HAP-1 (cell line): ENCODE measurements around the gene ZNF219.

Experiments
- DNase-seq, 2 experiments: peaks; one replicate each; pipeline ENCODE4 v3.0.0-alpha.2; 2016 to 2020; ENCODE audit warnings: low spot score in 2 of 2
- H3K27me3 ChIP-seq: fragments of 250-450 bp; sonication (Bioruptor Pico); 2 replicates; pipeline ENCODE4 v1.5.1; 2020; ENCODE audit warnings: low read depth, mild to moderate bottlenecking, moderate library complexity
- H3K36me3 ChIP-seq: fragments of 250-450 bp; sonication (Bioruptor Pico); replicated peaks from 2 replicates; pipeline ENCODE4 v1.5.1; 2020; ENCODE audit warnings: mild to moderate bottlenecking
- H3K4me1 ChIP-seq: fragments of 250-450 bp; sonication (Bioruptor Pico); 2 replicates; pipeline ENCODE4 v1.5.1; 2020; ENCODE audit warnings: mild to moderate bottlenecking
- H3K4me3 ChIP-seq: fragments of 250-450 bp; sonication (Bioruptor Pico); 2 replicates; pipeline ENCODE4 v1.5.1; 2020; ENCODE audit warnings: mild to moderate bottlenecking, moderate library complexity
- H3K9me3 ChIP-seq: fragments of 250-450 bp; sonication (Bioruptor Pico); 2 replicates; pipeline ENCODE4 v1.5.1; 2020; ENCODE audit warnings: mild to moderate bottlenecking, moderate library complexity
- in situ Hi-C: fragments of 300-500 bp; cut with MboI; formaldehyde crosslinking; loops from 3 replicates; pipeline ENCODE4 v1.14.3; 2020; ENCODE audit warnings: low sequenced_read_pairs, inconsistent platforms, mixed read lengths

The ZNF219 gene

DNA sequence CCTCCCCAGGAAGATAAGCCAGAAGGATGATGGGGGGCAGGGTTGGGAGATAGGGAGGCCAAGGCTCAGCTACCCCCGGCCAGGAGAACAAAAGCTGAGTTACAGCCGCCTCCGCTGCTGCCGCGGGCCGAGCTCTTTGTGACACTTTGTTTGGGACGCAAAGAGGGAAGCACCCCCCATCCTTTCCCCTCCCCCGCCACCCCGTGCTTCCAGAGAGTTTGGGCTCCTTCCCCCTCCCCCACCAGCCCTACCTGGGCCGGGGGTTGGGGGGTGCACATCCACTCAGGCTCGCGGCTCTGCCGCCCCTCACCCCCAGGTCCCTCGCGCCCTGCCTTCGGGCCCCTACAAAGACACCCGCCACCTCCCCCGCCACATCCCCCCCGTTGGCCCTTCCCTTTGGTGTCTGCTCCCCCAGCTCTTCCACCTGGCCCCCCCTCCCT is 799 bp downstream of the ZNF219 start:
- Histone ChIP-seq H3K4me1 (peaks cover 36% of the 10 kb centered on the region), H3K36me3 (peaks cover 5% of the 10 kb centered on the region), H3K4me3 (peak overlapping the region; percentile 37), H3K9me3 (no peaks in the 10 kb centered on the region), H3K27me3 (no peaks in the 10 kb centered on the region)
- DNase-seq: peak in 1 of 2 experiments; percentile 69
- in situ Hi-C loops: loop anchor here (25.0 kb wide), 1 partner anchor 760 kb away; the partner anchor contains the start of genes CCNB1IP1 and PARP2

GRCh38 chr14:21096978-21097635 is 1.3 kb downstream of the ZNF219 start:
- peak overlapping the region; percentile 37 for H3K4me3 ChIP-seq
- H3K9me3 ChIP-seq: no peaks in the 10 kb centered on the region
- in situ Hi-C loops: loop anchor here (25.0 kb wide), 1 partner anchor 760 kb away; the partner anchor contains the start of genes CCNB1IP1 and PARP2
- H3K27me3 ChIP-seq: no peaks in the 10 kb centered on the region
- peaks cover 33% of the 10 kb centered on the region for H3K4me1 ChIP-seq
- peaks cover 11% of the 10 kb centered on the region for H3K36me3 ChIP-seq
- DNase-seq: no peak

DNA sequence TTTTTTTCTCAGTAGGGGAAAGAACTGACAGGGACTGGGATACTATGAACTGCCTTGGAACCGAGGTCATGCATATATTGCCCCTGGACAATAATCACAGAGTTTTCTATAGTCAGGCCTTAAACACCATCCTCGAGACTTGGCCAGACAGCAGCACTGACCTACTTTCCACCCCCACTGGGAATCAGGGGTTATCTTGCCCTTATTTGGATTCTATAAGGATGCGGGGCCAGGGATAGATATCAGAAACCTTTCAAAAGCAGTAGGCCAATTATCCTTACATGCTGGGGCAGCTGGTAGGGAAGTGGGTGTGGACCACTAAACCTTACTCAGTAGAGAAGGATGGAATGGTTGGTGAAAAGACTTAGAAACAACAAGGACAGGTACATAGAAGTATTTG is 2.0 kb downstream of the ZNF219 start:
- Histone ChIP-seq H3K4me1 (peaks cover 33% of the 10 kb centered on the region), H3K9me3 (no peaks in the 10 kb centered on the region), H3K36me3 (peaks cover 18% of the 10 kb centered on the region), H3K27me3 (no peaks in the 10 kb centered on the region), H3K4me3 (no peak overlapping the region)
- in situ Hi-C loops: loop anchor here (25.0 kb wide), 1 partner anchor 759 kb away; the partner anchor contains the start of genes CCNB1IP1 and PARP2
- no peak for DNase-seq

- Histone ChIP-seq H3K9me3 (no peaks in the 10 kb centered on the region), H3K4me3 (no peak overlapping the region), H3K4me1 (peaks cover 33% of the 10 kb centered on the region), H3K27me3 (no peaks in the 10 kb centered on the region), H3K36me3 (peaks cover 26% of the 10 kb centered on the region)
- no peak for DNase-seq
- in situ Hi-C loops: loop anchor here (25.0 kb wide), 1 partner anchor 758 kb away; the partner anchor contains the start of genes CCNB1IP1 and PARP2
Measured at GRCh38 chr14:21095430-21096205, 2.8 kb downstream of the ZNF219 start.

DNA sequence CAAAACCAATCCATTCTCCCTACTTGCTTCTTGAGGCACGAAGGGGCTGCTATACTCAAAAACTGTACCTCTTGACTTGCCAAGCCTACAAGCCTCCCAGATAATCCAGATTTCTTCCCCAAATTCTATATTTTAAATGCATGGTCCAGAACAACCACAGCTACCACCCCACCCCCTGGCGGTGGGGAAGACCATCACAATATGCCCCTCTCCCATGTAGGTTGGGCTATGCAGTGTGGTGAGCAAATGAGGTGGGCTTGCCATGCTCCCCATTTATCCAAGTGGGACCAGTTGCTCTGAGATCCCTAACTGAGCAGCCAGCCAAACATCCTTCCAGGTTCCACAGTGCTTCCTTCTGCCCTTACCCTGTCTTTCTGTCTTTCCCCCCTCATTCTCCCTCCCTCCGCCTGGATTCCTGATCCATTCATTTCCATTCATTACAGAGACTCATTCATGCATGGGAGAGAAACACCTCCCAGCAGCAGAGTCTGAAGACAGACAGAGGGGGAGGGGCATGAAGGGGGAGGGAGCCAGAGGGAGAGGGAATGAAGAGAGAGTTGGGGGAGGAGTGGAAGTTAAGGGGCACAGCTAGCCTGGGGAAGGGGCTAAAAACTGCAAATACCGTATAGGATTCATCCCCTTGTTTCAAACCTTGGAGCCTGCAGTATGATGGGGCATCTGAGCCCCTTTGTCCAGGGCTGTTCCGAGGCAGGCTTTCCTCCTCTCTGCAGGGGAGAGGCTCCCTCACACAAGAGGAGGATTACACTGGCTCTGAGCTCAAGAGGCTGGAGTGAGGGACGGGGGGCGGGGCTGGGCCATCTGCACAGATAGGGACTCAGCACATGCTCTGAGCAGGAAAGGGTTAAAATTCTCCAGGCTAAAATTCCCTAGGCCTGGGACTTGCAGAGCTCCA is 4.4 kb downstream of the ZNF219 start:
- H3K4me1 ChIP-seq: peaks cover 30% of the 10 kb centered on the region
- H3K36me3 ChIP-seq: peaks cover 39% of the 10 kb centered on the region
- H3K27me3 ChIP-seq: no peaks in the 10 kb centered on the region
- H3K4me3 ChIP-seq: peak overlapping the region; percentile 21
- no peaks in the 10 kb centered on the region for H3K9me3 ChIP-seq
- in situ Hi-C loops: loop anchor here (25.0 kb wide), 1 partner anchor 757 kb away; the partner anchor contains the start of genes CCNB1IP1 and PARP2
- DNase-seq: peak; percentile 89

- Histone ChIP-seq H3K36me3 (peaks cover 43% of the 10 kb centered on the region), H3K4me1 (peaks cover 30% of the 10 kb centered on the region), H3K4me3 (no peak overlapping the region), H3K9me3 (no peaks in the 10 kb centered on the region), H3K27me3 (no peaks in the 10 kb centered on the region)
- no peak for DNase-seq
- in situ Hi-C loops: loop anchor here (25.0 kb wide), 1 partner anchor 756 kb away; the partner anchor contains the start of genes CCNB1IP1 and PARP2
Measured at GRCh38 chr14:21093018-21093417, 5.4 kb downstream of the ZNF219 start.

DNA sequence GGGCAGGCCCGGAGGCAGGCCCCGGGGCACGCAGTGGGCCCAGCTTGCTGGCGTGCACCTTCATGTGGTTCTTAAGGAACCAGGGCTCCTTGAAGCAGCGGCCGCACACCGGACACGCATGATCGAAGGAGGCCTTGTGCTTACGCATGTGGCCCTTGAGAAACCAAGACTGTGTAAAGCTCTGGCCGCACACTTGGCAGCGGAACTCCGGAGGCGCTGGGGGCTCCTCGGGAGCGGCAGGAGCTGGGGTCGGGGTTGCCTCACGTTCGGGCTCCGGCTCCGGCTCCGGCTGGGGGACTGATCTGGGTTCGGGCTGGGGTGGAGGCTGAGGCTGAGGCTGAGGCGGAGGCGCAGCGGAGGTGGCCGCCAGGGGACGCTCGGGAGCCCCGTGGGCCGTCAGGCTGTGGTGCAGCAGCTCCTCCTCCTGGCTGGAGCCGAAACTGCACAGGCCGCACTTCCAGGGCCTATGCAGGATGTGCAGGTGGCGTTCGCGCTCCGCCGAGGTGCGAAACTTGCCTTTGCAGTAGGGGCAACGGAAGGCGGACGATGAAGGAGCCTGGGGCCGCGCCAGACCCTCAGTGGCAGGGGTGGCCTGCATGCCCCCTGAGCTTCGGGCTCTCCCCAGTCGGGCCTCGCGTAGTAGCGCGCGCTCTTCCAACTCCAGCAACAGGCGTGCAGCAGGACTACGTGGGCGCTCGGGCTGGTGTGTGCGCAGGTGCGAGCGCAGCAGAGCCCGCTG is 6.0 kb downstream of the ZNF219 start:
- H3K36me3 ChIP-seq: peaks cover 43% of the 10 kb centered on the region
- in situ Hi-C loops: loop anchor here (25.0 kb wide), 1 partner anchor 755 kb away; the partner anchor contains the start of genes CCNB1IP1 and PARP2
- peak; percentile 54 to 93 for DNase-seq
- H3K4me3 ChIP-seq: no peak overlapping the region
- H3K4me1 ChIP-seq: peaks cover 29% of the 10 kb centered on the region
- no peaks in the 10 kb centered on the region for H3K9me3 ChIP-seq
- no peaks in the 10 kb centered on the region for H3K27me3 ChIP-seq

GRCh38 chr14:21091821-21092272 is 6.6 kb downstream of the ZNF219 start:
- H3K27me3 ChIP-seq: no peaks in the 10 kb centered on the region
- in situ Hi-C loops: loop anchor here (25.0 kb wide), 1 partner anchor 755 kb away; the partner anchor contains the start of genes CCNB1IP1 and PARP2
- H3K4me3 ChIP-seq: no peak overlapping the region
- no peak for DNase-seq
- H3K9me3 ChIP-seq: no peaks in the 10 kb centered on the region
- peaks cover 23% of the 10 kb centered on the region for H3K4me1 ChIP-seq
- H3K36me3 ChIP-seq: peaks cover 43% of the 10 kb centered on the region

GRCh38 chr14:21090940-21091663 is 7.4 kb downstream of the ZNF219 start:
- Histone ChIP-seq H3K4me1 (peaks cover 20% of the 10 kb centered on the region), H3K27me3 (no peaks in the 10 kb centered on the region), H3K36me3 (peaks cover 43% of the 10 kb centered on the region), H3K4me3 (no peak overlapping the region), H3K9me3 (no peaks in the 10 kb centered on the region)
- no peak for DNase-seq
- in situ Hi-C loops: loop anchor here (25.0 kb wide), 1 partner anchor 754 kb away; the partner anchor contains the start of genes CCNB1IP1 and PARP2

GRCh38 chr14:21090194-21090939 is 8.1 kb downstream of the ZNF219 start:
- peaks cover 43% of the 10 kb centered on the region for H3K36me3 ChIP-seq
- H3K4me1 ChIP-seq: peaks cover 17% of the 10 kb centered on the region
- in situ Hi-C loops: loop anchor here (25.0 kb wide), 1 partner anchor 753 kb away; the partner anchor contains the start of genes CCNB1IP1 and PARP2
- no peak for DNase-seq
- H3K4me3 ChIP-seq: no peak overlapping the region
- no peaks in the 10 kb centered on the region for H3K9me3 ChIP-seq
- no peaks in the 10 kb centered on the region for H3K27me3 ChIP-seq

DNA sequence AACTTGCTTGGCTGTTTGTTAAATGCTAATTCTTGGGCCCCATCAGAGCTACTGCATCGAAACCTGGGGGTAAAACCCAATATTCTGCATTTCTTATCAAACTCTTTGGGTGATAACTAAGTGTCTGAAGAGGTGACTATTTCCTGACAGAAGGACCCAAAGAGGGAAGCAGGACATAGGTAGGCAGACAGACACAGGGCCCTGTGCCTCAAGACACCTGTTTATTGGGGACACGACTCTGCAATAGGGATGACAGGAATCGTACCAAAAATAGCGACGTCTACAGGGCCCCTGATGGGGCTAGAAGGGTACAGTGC is 8.6 kb downstream of the ZNF219 start:
- no peaks in the 10 kb centered on the region for H3K9me3 ChIP-seq
- no peak overlapping the region for H3K4me3 ChIP-seq
- no peaks in the 10 kb centered on the region for H3K27me3 ChIP-seq
- H3K36me3 ChIP-seq: peaks cover 47% of the 10 kb centered on the region
- no peak for DNase-seq
- in situ Hi-C loops: loop anchor here (25.0 kb wide), 1 partner anchor 753 kb away; the partner anchor contains the start of genes CCNB1IP1 and PARP2
- peaks cover 12% of the 10 kb centered on the region for H3K4me1 ChIP-seq
